NCI-H146 (cell line): ENCODE data around the gene LCA5L.
"Not testable (repeated sequence)": the region's sequence is repeated elsewhere in the genome, so short reads cannot be mapped to it uniquely, and the experiment has no call there.

Experiments used
- DNase-seq: peaks from one replicate; lab custom pipeline; 2025; lab: John Stamatoyannopoulos, UW

LCA5L gene

GRCh38 chr21:39451332-39452206, 6.0 kb upstream of the LCA5L start, which contains the start of gene SH3BGR:
Gene SH3BGR (plus strand): TSS chr21:39451970. CDS start chr21:39452097, 127 bp downstream.
- DNase-seq: peak; percentile 28

- no peak for DNase-seq
Observed at GRCh38 chr21:39447264-39447663, 1.7 kb upstream of the LCA5L start.

GRCh38 chr21:39444421-39445180, 977 bp downstream of the LCA5L start:
- no peak for DNase-seq

DNA sequence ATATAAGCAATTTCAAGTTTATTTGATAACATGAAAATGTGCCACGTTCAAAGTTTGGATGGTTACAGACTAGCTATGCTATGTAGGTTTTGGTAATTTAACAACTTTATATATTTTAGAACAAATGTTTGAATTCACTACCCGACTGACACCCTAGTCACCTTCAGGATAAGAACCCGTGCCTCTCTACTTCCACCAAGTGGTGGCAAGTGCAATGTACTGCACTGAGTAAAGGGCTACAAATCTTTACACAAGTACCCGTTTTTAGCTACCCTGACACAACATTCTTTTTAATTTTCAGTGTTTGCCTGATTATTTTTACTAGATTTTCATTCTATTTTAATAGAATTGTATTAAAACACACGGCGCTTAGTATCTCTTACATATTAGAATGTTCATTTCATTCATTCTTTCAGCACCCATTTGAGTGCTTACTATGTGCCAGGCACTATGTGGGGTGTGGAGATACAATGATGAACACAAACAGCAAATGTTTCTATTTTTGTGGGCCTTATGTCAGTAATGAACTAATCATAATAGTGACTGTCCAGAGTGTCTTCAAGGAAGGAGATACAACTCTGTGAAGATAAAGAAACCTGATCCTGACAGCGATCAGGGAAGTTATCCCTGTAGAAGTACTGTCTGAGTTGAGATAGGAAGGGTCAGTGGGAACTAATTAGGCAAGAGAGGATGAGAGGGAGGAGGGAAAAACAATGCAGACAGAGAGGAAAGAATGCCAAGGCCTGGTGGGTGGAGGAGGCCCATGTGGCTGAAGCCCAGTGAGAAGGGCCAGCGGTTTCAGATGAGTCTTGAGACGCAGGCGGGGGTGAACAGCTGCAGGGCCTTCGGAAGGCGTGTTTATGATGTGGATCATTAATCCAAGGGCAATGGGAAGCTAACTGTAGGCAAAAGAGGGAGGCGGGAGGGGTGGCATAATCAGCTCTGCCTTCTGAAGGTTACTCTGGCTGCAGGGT, 3.8 kb downstream of the LCA5L start:
- peak; percentile 28 for DNase-seq

DNA sequence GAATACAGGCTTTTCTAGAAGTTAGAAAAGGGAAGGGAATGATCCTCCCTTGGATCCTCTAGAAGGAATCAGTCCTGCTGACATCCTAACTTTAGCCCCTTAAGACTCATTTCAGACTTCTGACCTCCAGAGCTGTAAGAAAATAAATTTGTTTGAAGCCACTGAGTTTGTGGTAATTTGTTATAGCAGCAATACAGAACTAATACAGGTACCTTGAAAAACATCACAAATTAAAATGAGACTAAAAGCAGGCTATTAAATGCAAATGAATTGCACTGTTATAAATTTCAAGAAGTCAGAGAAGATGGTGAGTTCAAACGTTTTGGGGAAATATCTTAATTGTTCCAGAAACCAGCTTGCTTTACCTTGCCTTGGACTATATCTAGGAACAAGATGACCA, 6.3 kb downstream of the LCA5L start:
- no peak for DNase-seq

DNA sequence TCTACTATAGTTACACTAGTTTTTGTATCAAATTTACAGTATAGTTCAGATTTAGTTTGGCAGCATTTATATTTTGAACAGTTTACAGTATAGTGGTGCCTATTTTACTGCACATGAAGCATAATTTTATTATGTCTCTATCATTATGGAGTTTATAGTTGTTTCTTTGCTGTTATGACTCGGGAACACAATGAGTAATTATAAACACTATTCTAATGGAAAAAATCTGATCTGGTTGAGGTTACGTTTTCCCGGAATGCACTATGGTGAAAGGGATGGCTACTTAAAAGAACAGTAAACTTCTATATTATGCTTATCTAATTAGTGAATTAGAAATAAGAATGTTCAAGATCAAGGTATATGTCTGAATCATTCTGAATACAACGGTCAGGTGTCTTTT, 10.6 kb downstream of the LCA5L start:
- no peak for DNase-seq

- no peak for DNase-seq
Observed at GRCh38 chr21:39430954-39431353, 14.6 kb downstream of the LCA5L start.

DNA sequence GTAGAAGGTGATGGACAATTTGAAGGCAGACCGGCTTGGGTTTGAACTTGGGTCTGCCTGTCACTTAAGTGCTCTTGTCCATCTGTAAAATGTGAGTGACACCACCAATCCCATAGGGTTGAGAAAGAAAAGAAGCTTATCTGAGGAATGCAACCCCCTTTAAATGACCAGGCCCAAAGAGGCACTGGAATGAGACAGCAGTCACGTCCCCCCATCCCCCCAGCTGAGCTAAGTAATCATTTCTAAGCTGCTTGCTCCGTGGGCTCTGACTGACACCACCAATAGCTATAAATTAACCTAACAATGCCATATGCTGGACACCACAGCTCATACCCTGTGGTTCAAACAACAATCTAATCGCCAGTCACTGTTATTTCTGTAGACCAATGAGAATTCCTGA, 15.1 kb downstream of the LCA5L start:
- DNase-seq: no peak

- DNase-seq: no peak
Observed at GRCh38 chr21:39430016-39430415, 15.6 kb downstream of the LCA5L start.

DNA sequence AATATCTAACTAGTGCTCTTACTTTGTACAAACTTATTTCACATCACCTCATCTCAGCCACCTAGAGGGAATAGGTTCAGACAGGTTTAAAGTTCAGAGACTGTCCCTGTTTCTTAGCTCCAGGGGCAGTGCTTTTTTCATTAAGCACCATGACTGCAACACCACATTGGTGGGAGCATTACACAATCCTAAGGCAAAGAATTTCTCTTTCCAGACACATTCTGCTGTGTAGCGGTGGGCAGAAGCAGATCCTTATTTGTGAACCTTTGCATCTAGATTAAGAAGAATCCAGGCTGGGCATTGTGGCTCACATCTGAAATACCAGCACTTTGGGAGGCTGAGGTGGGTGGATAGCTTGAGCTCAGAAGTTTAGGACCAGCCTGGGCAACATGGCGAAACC, 16.1 kb downstream of the LCA5L start:
- DNase-seq: no peak

DNA sequence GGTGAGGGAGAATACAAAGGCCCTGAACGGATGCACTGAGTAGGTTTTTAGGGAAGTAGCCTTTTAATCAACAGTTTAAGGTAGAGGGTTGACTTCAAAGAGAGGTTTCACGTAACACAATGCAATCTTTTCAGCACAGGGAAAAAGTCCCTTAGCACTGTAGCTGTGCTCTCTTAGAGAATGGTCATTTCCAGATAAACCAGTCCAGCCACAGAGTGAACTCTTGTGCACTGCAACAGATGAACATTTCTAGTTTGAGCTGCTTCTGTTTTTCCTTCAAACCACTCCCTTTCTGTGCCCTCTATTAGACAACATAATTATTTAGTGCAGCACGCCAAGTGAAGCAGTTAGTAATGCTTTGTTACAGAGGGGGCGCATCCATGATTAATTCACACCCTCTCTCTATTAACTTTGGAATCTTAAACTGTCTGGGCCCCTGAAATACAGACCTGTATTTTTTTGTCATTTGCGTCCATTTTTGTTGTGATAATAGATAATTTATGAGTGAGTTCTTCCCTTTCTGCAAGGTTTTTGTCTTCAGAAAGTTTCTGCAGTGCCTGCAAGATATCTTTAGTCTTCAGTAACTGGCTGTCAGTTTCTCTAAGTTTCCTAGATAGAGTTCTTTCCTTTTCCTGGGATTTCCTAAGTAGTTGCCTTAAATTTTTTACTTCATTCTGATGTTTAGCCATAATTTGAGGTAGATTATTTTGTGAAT, 22.9 kb downstream of the LCA5L start:
- no peak for DNase-seq

DNA sequence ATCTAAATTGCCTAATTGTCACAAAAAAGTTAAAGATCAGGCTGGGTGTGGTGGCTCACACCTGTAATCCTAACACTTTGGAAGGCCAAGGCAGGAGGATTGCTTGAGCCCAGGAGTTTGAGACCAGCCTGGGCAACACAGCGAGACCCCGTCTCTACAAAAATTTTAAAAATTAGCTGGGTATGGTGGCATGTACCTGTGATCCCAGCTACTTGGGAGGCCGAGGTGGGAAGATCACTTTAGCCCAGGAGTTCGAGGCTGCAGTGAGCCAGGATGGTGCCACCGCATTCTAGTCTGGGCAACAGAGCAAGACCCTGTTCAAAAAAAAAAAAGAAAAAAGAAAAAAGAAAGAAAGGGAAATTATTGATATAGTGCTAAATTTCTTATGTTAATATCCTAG, 26.4 kb downstream of the LCA5L start:
- not testable (repeated sequence) for DNase-seq

DNA sequence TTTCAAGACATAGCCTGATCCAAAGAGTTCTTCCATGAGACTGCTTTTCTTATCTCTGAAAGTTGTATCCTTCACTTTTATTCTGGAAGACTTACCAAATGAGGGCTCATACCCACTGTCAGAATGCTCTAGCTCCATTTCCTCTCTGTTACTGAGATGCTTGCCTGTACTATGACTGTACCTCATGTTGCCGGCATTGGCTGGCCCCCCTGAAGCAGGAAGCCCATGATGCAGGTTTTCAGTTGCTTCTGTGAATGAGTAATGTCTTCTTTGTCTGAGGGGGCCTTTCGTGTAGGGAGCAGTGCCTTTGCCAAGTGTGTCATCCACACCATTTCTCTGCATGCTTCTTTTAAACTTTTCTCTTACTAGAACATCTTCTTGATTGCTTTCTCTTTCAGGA, 39.5 kb downstream of the LCA5L start:
- DNase-seq: no peak

- no peak for DNase-seq
Observed at GRCh38 chr21:39400173-39400572, 45.4 kb downstream of the LCA5L start.

GRCh38 chr21:39397646-39398385, 47.8 kb downstream of the LCA5L start:
- DNase-seq: no peak

GRCh38 chr21:39392981-39393380, 52.6 kb downstream of the LCA5L start:
- no peak for DNase-seq

DNA sequence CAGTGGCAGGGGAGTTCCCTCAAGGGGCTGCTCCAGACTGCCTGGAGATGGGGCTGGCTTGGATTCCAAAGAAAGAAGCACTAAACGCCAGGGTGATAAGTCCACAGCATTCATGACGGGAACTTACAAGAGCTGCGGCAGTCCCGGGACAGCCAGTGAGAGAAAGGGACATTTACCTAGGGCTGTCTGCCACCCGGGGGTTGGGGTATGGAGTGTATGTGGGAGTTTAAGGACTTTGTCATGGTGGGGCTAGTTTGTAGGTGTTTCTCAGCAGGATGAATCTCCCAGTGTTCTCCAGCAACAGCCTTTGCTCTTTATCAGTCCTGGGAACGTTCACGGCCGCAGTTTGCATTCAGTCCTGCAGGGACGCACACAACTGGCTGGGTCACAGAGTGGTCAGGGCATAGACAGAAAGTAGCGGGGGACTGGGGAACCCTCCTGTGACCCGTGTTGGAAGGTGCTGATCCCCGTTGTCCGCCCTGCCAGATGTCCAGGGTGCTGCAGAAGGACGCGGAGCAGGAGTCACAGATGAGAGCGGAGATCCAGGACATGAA, 55.3 kb downstream of the LCA5L start:
- DNase-seq: no peak

GRCh38 chr21:39388811-39389155, 56.8 kb downstream of the LCA5L start:
- DNase-seq: no peak

DNA sequence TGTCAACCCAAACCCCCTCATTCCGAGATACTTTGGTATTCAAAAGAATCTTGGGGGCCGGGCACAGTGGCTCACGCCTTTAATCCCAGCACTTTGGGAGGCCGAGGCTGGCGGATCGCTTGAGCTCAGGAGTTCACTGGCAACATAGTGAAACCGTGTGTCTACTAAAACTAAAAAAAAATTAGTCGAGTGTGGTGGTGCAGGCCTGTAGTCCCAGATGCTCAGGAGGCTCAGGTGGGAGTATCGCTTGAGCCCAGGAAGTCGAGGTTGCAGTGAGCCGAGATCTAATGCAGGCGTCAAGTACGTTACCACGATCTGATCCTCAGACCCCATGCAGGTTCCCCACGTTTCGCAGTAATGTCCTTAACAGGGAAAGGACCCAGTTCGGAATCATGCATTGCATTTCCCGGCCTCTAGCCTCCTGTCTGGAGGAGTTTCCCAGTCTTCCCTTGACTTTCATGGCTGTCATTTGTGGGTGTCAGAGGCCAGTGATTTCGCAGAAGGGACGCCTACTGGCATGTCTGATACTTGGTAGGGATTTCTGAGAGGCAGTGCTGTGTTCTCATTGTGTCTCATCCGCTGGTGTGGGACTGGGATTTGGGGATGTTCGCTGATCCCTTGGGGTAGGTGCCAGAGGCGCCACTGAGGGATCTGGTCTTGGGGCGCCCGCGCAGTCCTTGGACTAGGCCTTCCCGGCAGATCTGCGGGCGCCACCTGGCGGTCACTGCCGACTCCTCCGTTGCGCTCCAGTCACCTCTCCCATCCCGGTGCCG, 57.4 kb downstream of the LCA5L start:
- DNase-seq: peak; percentile 69
